K562 (cell line): Measurements from ENCODE around the gene PLD3. TPM values are rescaled to one million over a fixed set of nuclear protein-coding genes. Genes with fewer than 3 reads are reported as not detected.

Source experiments
- CEBPG ChIP-seq, 3 experiments: fragments of 200-800 bp in 1 of 3; sonication (Bioruptor generic) in 1 of 3; sonication (generic) in 1 of 3; formaldehyde crosslinking in 1 of 3; IDR thresholded peaks in 2 of 3; conservative IDR thresholded peaks in 1 of 3; 2 replicates each; pipeline versions ENCODE4 v1.6.1 to v1.8.0; 2016 to 2022; ENCODE audit warnings: missing compliant biosample characterization in 2 of 3, missing genetic modification characterization in 2 of 3, mild to moderate bottlenecking in 1 of 3, missing genetic modification reagents in 1 of 3
- HOMEZ ChIP-seq: fragments of 250-450 bp; sonication (Bioruptor Pico); IDR thresholded peaks from 2 replicates; pipeline ENCODE4 v1.4.0; 2020; ENCODE audit warnings: mild to moderate bottlenecking, moderate library complexity
- TSC22D4 ChIP-seq: fragments of 450-650 bp; IDR thresholded peaks from 2 replicates; pipeline ENCODE4 v1.6.1; 2016; ENCODE audit warnings: missing genetic modification characterization, missing biosample characterization, control low read depth
- ZNF609 ChIP-seq: sonication (generic); formaldehyde crosslinking; IDR thresholded peaks from 2 replicates; pipeline ENCODE4 v1.8.1; 2023; ENCODE audit warnings: missing genetic modification reagents, mild to moderate bottlenecking, borderline replicate concordance
- ZNF699 ChIP-seq: fragments of 250-450 bp; sonication (Bioruptor Pico); IDR thresholded peaks from 2 replicates; pipeline ENCODE4 v1.8.0; 2021; ENCODE audit warnings: mild to moderate bottlenecking, moderate library complexity; ENCODE audit not compliant: insufficient replicate concordance
- polyA plus RNA-seq, 8 experiments: library from polyadenylated mRNA; depleted of rRNA in 4 of 8; stranded (reverse) in 5 of 8; unstranded in 3 of 8; fragments of >200 nt; fragmentation: Nextera tagmentation in 2 of 8; fragmentation: Illumina TruSeq in 1 of 8; extraction: Ambion mirVana in 2 of 8; extraction: Trizol in 1 of 8; gene quantifications; 2 replicates each; pipeline versions ENCODE4 v1.2.1 to v1.2.3, GENCODE V29; 2011 to 2014; ENCODE audit warnings: inconsistent platforms in 1 of 8, missing spikeins in 1 of 8
- total RNA-seq, 7 experiments: library from RNA; depleted of rRNA in 6 of 7; stranded (reverse); fragments of >200 nt in 6 of 7; fragmentation: Illumina TruSeq in 2 of 7; extraction: Trizol in 2 of 7; gene quantifications; 2 replicates each; pipeline versions ENCODE4 v1.2.1 to v1.2.3, GENCODE V29; 2011 to 2021; ENCODE audit warnings: low replicate concordance in 1 of 7

The PLD3 gene
- total and polyA plus RNA-seq, 9 of the 15 experiments (the other 6 are each of a cell fraction or from before 2014, with no cell fraction given) = 2.3 to 128 (median 72.7) TPM

GRCh38 chr19:40365613-40366401 is 17.3 kb downstream of the PLD3 start (continued):
- no peak for TF ChIP-seq ZNF609
- TF ChIP-seq TSC22D4 (tag) = no peak
- 0 out of 2 replicates have a peak, but pooled peaks have one; percentile 51 for TF ChIP-seq CEBPG (CRISPR knock-in tag; IDR thresholded peaks at IDR 0.05)
- 0 out of 4 replicates have a peak, but pooled peaks of 1 of the 2 experiments have one; percentile 22 for TF ChIP-seq CEBPG (tag; conservative IDR thresholded peaks at IDR 0.05 in 1 of 2, IDR thresholded peaks at IDR 0.05 in 1 of 2)
- TF ChIP-seq ZNF699 = no peak
- no peak for TF ChIP-seq HOMEZ
- TF ChIP-seq, all 486 proteins: peak for 21
